RWPE1 (cell line): ENCODE measurements around the gene CEACAM16.

Experiments used
- CTCF ChIA-PET: fragments of 350-600 bp; sonication (Branson Sonifier 250); formaldehyde crosslinking; extraction: SDS; loops from one replicate; lab custom pipeline; 2021; lab: Yijun Ruan, JAX
- POLR2A ChIA-PET: fragments of 400-600 bp; formaldehyde crosslinking; extraction: SDS; loops from one replicate; lab custom pipeline; 2020; ENCODE audit warnings: antibody characterized with exemption; ENCODE audit not compliant: low non-redundant PET; lab: Yijun Ruan, JAX
- DNase-seq: peaks from one replicate; pipeline ENCODE4 v3.0.0; 2012; ENCODE audit warnings: low spot score
- H3K27ac ChIP-seq: fragments of 450-650 bp; 2 replicates; pipeline ENCODE4 v1.5.1; 2017
- TF ChIP-seq, protein P1 (sequence below): fragments of 450-650 bp; conservative IDR thresholded peaks from 2 replicates; pipeline ENCODE4 v1.5.1; 2017; ENCODE audit warnings: low read depth, mild to moderate bottlenecking

The CEACAM16 gene

GRCh38 chr19:44753626-44753931 lies 54.6 kb downstream of the CEACAM16 start:
- DNase-seq = no peak
- ChIA-PET CTCF (interaction anchor here (1.5 to 3.3 kb wide), 3 partner anchors 17 to 64 kb away, joined by 5 to 17 read pairs (median 11); no protein-coding TSS in a partner anchor), POLR2A (no interaction called here)
- H3K27ac ChIP-seq = peak overlapping the region; percentile 100
- TF ChIP-seq, protein P1, sequence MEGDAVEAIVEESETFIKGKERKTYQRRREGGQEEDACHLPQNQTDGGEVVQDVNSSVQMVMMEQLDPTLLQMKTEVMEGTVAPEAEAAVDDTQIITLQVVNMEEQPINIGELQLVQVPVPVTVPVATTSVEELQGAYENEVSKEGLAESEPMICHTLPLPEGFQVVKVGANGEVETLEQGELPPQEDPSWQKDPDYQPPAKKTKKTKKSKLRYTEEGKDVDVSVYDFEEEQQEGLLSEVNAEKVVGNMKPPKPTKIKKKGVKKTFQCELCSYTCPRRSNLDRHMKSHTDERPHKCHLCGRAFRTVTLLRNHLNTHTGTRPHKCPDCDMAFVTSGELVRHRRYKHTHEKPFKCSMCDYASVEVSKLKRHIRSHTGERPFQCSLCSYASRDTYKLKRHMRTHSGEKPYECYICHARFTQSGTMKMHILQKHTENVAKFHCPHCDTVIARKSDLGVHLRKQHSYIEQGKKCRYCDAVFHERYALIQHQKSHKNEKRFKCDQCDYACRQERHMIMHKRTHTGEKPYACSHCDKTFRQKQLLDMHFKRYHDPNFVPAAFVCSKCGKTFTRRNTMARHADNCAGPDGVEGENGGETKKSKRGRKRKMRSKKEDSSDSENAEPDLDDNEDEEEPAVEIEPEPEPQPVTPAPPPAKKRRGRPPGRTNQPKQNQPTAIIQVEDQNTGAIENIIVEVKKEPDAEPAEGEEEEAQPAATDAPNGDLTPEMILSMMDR = no peak

GRCh38 chr19:44753932-44754749 lies 55.2 kb downstream of the CEACAM16 start:
- DNase-seq = peak; percentile 88
- ChIA-PET CTCF (interaction anchor here (1.5 to 3.3 kb wide), 3 partner anchors 16 to 65 kb away, joined by 5 to 17 read pairs (median 11); no protein-coding TSS in a partner anchor), POLR2A (interaction anchor here (0.6 kb wide), 1 partner anchor 12 kb away, joined by 4 read pairs; no protein-coding TSS in a partner anchor)
- H3K27ac ChIP-seq = peak overlapping the region; percentile 100
- TF ChIP-seq, protein P1 = no peak

DNA sequence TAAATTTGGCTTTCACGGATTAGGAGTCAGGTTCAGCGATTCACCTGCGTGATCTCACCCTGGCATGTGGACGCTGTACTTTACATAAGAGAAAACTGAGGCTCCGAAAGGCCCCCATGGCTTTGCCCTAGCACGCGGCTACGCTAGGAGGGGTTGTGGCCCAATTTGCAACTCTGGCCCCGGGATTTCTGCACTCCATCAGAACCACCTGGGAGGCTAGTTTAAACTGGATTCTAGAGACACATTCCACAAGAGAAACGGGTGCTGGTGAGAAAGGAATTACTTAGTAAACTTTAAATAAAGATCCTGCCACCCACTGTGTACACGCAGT lies 55.8 kb downstream of the CEACAM16 start:
- ChIA-PET CTCF (interaction anchor here (1.5 to 3.3 kb wide), 3 partner anchors 16 to 65 kb away, joined by 5 to 17 read pairs (median 11); no protein-coding TSS in a partner anchor), POLR2A (interaction anchor here (0.6 kb wide), 2 partner anchors 13 to 1051 kb away, joined by 3 to 4 read pairs; no protein-coding TSS in a partner anchor)
- peak overlapping the region; percentile 100 for H3K27ac ChIP-seq
- DNase-seq = no peak
- TF ChIP-seq, protein P1 = no peak

GRCh38 chr19:44755219-44755618 lies 56.3 kb downstream of the CEACAM16 start:
- TF ChIP-seq, protein P1 = no peak
- no peak for DNase-seq
- CTCF ChIA-PET = interaction anchor here (3.2 to 3.3 kb wide), 2 partner anchors 15 to 31 kb away, joined by 11 to 17 read pairs; no protein-coding TSS in a partner anchor
- POLR2A ChIA-PET = interaction anchor here (0.6 kb wide), 1 partner anchor 1052 kb away, joined by 3 read pairs; no protein-coding TSS in a partner anchor
- peak overlapping the region; percentile 100 for H3K27ac ChIP-seq

- POLR2A ChIA-PET = no interaction called here
- TF ChIP-seq, protein P1 = no peak
- no peak for DNase-seq
- H3K27ac ChIP-seq = peak overlapping the region; percentile 100
- CTCF ChIA-PET = no interaction called here
These were observed 57.2 kb downstream of the CEACAM16 start for GRCh38 chr19:44756089-44756562.

DNA sequence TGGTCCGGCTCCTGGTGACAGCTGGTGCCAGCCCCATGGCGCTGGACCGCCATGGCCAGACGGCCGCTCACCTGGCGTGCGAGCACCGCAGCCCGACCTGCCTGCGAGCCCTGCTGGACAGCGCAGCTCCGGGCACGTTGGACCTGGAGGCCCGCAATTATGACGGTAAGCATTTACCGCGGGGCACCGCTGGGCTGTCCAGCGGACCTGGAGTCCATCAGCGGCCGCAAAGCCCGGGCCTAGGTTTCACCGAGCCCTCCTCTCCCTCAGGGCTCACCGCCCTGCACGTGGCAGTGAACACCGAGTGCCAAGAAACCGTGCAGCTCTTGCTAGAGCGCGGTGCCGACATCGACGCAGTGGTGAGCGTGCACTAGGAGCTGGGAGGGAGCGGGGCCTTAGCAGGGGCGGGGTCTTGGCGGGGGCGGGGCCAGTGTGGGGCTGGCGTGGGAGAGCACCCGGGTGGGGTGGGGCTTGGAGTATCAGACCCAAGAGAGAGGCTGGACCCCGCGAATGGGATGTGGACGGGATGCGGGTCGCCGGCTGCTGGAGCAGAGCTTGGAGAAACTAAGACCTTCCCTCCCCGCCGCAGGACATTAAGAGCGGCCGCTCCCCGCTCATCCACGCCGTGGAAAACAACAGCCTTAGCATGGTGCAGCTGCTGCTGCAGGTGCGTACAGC lies 58.2 kb downstream of the CEACAM16 start:
- H3K27ac ChIP-seq = peak overlapping the region; percentile 100
- POLR2A ChIA-PET = no interaction called here
- TF ChIP-seq, protein P1 = no peak
- CTCF ChIA-PET = interaction anchor here (2.0 kb wide), 1 partner anchor 33 kb away, joined by 9 read pairs; no protein-coding TSS in a partner anchor
- DNase-seq = no peak
